K562 (cell line): ENCODE results near the gene MDC1. TPM values are rescaled to one million over a fixed set of nuclear protein-coding genes. Genes with fewer than 3 reads are reported as not detected.

Source experiments
- BCL6 ChIP-seq: fragments of 250-450 bp; sonication (Bioruptor Pico); IDR thresholded peaks from 2 replicates; pipeline ENCODE4 v1.4.0; 2020
- BRCA1 ChIP-seq, 2 experiments: fragments of 450-650 bp in 1 of 2; sonication (generic) in 1 of 2; formaldehyde crosslinking in 1 of 2; IDR thresholded peaks; 2 replicates each; pipeline versions ENCODE4 v1.5.0 to v1.6.1; 2017 to 2020; ENCODE audit warnings: mild to moderate bottlenecking in 1 of 2, missing genetic modification reagents in 1 of 2
- CBFA2T3 ChIP-seq: fragments of 450-650 bp; IDR thresholded peaks from 2 replicates; pipeline ENCODE4 v1.6.1; 2017
- CHD2 ChIP-seq: IDR thresholded peaks from 2 replicates; pipeline ENCODE4 v1.6.1; 2011; ENCODE audit warnings: low read depth, low read length
- ETS2 ChIP-seq: IDR thresholded peaks from 2 replicates; pipeline ENCODE4 v1.6.1; 2016; ENCODE audit warnings: borderline replicate concordance, missing genetic modification characterization, mild to moderate bottlenecking, moderate library complexity, missing compliant biosample characterization; ENCODE audit not compliant: poor library complexity, severe bottlenecking
- GABPB1 ChIP-seq: sonication (generic); formaldehyde crosslinking; IDR thresholded peaks from 2 replicates; pipeline ENCODE4 v1.8.0; 2022; ENCODE audit warnings: mild to moderate bottlenecking, missing genetic modification reagents
- GTF2F1 ChIP-seq: IDR thresholded peaks from 2 replicates; pipeline ENCODE4 v1.6.1; 2011; ENCODE audit warnings: low read depth, low read length, improper control_type of control experiment
- HMGN3 ChIP-seq: IDR thresholded peaks from 2 replicates; pipeline ENCODE4 v1.6.1; 2011; ENCODE audit warnings: borderline replicate concordance, low read depth, mild to moderate bottlenecking, mixed read lengths, low read length; ENCODE audit not compliant: insufficient read length; ENCODE audit errors: extremely low read depth
- HNRNPLL ChIP-seq: fragments of 200-400 bp; formaldehyde crosslinking; IDR thresholded peaks from 2 replicates; pipeline ENCODE4 v1.6.1; 2017; ENCODE audit warnings: low read length, low read depth, mild to moderate bottlenecking; ENCODE audit not compliant: poor library complexity, severe bottlenecking
- KDM2B ChIP-seq: fragments of 250-450 bp; sonication (Bioruptor Pico); IDR thresholded peaks from 2 replicates; pipeline ENCODE4 v1.8.0; 2021; ENCODE audit warnings: mild to moderate bottlenecking, moderate library complexity
- KHSRP ChIP-seq: fragments of 450-650 bp; IDR thresholded peaks from 2 replicates; pipeline ENCODE4 v1.6.1; 2017
- OTX1 ChIP-seq: fragments of 450-650 bp; formaldehyde crosslinking; IDR thresholded peaks from 2 replicates; pipeline ENCODE4 v1.4.0; 2022; ENCODE audit warnings: mild to moderate bottlenecking
- RBM39 ChIP-seq: fragments of 200-400 bp; formaldehyde crosslinking; optimal IDR thresholded peaks from 2 replicates; pipeline ENCODE3; 2018; ENCODE audit warnings: low read depth, low read length
- ZBTB7A ChIP-seq: IDR thresholded peaks from 2 replicates; pipeline ENCODE4 v1.6.1; 2011; ENCODE audit warnings: low read depth, mild to moderate bottlenecking, low read length, moderate library complexity, borderline replicate concordance; ENCODE audit not compliant: control insufficient read depth
- ZNF41 ChIP-seq: fragments of 250-450 bp; sonication (Bioruptor Pico); conservative IDR thresholded peaks from 2 replicates; pipeline ENCODE4 v1.4.0; 2020; ENCODE audit warnings: mild to moderate bottlenecking
- polyA plus RNA-seq, 8 experiments: library from polyadenylated mRNA; depleted of rRNA in 4 of 8; stranded (reverse) in 5 of 8; unstranded in 3 of 8; fragments of >200 nt; fragmentation: Nextera tagmentation in 2 of 8; fragmentation: Illumina TruSeq in 1 of 8; extraction: Ambion mirVana in 2 of 8; extraction: Trizol in 1 of 8; gene quantifications; 2 replicates each; pipeline versions ENCODE4 v1.2.1 to v1.2.3, GENCODE V29; 2011 to 2014; ENCODE audit warnings: inconsistent platforms in 1 of 8, missing spikeins in 1 of 8
- total RNA-seq, 7 experiments: library from RNA; depleted of rRNA in 6 of 7; stranded (reverse); fragments of >200 nt in 6 of 7; fragmentation: Illumina TruSeq in 2 of 7; extraction: Trizol in 2 of 7; gene quantifications; 2 replicates each; pipeline versions ENCODE4 v1.2.1 to v1.2.3, GENCODE V29; 2011 to 2021; ENCODE audit warnings: low replicate concordance in 1 of 7
- TF ChIP-seq, protein P1 (sequence below): fragments of 200-800 bp; sonication (Bioruptor generic); IDR thresholded peaks from 2 replicates; pipeline ENCODE4 v1.6.1; 2017; ENCODE audit warnings: missing genetic modification characterization, missing compliant biosample characterization
- TF ChIP-seq, protein P2 (sequence below): fragments of 250-450 bp; sonication (Bioruptor Pico); IDR thresholded peaks from 2 replicates; pipeline ENCODE4 v1.5.0; 2021
- TF ChIP-seq, protein P3 (sequence below): fragments of 250-450 bp; sonication (Bioruptor Pico); IDR thresholded peaks from 2 replicates; pipeline ENCODE4 v1.5.1; 2021; ENCODE audit warnings: mild to moderate bottlenecking
- TF ChIP-seq, protein P4 (sequence below): sonication (generic); formaldehyde crosslinking; IDR thresholded peaks from 2 replicates; pipeline ENCODE4 v1.8.0; 2022; ENCODE audit warnings: mild to moderate bottlenecking, missing genetic modification reagents
- TF ChIP-seq, protein P5 (sequence below): fragments of 250-450 bp; sonication (Bioruptor Pico); IDR thresholded peaks from 2 replicates; pipeline ENCODE4 v1.5.0; 2022; ENCODE audit warnings: mild to moderate bottlenecking

The MDC1 gene
- total and polyA plus RNA-seq, 9 of the 15 experiments (the other 6 are each of a cell fraction or from before 2014, with no cell fraction given), result 8.2 to 114 (median 20.0) TPM

DNA sequence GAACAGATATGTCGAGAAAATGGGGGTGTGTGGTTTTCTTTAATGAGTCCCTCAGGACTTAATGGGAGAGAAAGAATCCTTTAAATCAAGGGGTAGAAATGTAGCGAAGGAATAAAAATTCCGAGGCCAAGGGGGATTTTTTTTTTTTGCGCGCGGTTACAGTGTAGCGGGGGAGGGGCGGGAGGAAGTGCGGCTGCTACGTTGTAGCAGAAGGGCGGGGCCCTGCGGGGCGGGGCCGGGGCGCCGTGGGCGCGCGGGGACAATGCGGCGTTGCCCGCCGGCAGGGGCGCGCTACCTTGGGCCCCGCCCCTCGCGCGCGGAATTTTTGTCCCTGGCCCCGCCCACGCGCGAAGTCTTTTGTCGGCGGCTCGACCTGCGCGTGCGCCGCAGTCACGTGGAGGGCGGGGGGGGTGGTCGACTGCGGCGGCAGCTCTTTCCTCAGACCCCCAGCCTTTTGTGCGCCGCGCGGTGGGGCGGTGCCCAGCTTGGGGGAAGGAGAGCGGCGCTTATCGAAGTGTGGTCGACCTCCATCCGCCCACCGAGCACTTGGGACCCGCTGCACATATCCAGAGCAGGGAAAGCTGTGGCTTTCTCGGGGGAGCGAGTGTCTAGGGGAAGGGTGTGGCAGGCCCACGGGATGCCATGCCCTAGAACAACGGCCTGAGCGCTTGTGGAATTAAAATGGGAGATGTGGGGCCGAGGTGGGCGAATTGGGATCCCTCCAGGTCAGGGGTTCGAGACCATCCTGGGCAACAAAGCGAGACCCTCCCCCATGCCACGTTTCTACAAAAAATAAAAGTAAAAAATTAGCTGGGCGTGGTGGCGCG lies 4.3 kb upstream of the MDC1 start (continued):
- TF ChIP-seq HMGN3 (peak; percentile 98), KHSRP (no peak), ZBTB7A (peak; percentile 76; the same call in 1 of the 2 replicates), CBFA2T3 (no peak), HNRNPLL (peak; percentile 29), ZNF41 (peak; percentile 78; the same call in 1 of the 2 replicates), OTX1 (CRISPR knock-in tag) (peak; percentile 89), BRCA1 (IDR thresholded peaks at IDR 0.05) (no peak), BRCA1 (CRISPR knock-in tag; IDR thresholded peaks at IDR 0.05) (no peak), GABPB1 (CRISPR knock-in tag) (peak; percentile 76; the same call in 1 of the 2 replicates), BCL6 (no peak), KDM2B (CRISPR knock-in tag) (no peak), ETS2 (tag) (no peak), RBM39 (no peak), GTF2F1 (no peak), CHD2 (0 out of 2 replicates have a peak, but pooled peaks have one; percentile 45)
- TF ChIP-seq, protein P1, sequence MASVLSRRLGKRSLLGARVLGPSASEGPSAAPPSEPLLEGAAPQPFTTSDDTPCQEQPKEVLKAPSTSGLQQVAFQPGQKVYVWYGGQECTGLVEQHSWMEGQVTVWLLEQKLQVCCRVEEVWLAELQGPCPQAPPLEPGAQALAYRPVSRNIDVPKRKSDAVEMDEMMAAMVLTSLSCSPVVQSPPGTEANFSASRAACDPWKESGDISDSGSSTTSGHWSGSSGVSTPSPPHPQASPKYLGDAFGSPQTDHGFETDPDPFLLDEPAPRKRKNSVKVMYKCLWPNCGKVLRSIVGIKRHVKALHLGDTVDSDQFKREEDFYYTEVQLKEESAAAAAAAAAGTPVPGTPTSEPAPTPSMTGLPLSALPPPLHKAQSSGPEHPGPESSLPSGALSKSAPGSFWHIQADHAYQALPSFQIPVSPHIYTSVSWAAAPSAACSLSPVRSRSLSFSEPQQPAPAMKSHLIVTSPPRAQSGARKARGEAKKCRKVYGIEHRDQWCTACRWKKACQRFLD (CRISPR knock-in tag), result no peak
- TF ChIP-seq, protein P2, sequence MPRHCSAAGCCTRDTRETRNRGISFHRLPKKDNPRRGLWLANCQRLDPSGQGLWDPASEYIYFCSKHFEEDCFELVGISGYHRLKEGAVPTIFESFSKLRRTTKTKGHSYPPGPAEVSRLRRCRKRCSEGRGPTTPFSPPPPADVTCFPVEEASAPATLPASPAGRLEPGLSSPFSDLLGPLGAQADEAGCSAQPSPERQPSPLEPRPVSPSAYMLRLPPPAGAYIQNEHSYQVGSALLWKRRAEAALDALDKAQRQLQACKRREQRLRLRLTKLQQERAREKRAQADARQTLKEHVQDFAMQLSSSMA (CRISPR knock-in tag), result peak; percentile 79; the same call in 1 of the 2 replicates
- TF ChIP-seq, protein P3, sequence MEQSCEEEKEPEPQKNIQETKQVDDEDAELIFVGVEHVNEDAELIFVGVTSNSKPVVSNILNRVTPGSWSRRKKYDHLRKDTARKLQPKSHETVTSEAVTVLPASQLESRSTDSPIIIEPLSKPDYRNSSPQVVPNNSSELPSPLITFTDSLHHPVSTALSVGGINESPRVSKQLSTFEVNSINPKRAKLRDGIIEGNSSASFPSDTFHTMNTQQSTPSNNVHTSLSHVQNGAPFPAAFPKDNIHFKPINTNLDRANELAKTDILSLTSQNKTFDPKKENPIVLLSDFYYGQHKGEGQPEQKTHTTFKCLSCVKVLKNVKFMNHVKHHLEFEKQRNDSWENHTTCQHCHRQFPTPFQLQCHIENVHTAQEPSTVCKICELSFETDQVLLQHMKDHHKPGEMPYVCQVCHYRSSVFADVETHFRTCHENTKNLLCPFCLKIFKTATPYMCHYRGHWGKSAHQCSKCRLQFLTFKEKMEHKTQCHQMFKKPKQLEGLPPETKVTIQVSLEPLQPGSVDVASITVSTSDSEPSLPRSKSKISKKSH (CRISPR knock-in tag), result no peak
- TF ChIP-seq, protein P4, sequence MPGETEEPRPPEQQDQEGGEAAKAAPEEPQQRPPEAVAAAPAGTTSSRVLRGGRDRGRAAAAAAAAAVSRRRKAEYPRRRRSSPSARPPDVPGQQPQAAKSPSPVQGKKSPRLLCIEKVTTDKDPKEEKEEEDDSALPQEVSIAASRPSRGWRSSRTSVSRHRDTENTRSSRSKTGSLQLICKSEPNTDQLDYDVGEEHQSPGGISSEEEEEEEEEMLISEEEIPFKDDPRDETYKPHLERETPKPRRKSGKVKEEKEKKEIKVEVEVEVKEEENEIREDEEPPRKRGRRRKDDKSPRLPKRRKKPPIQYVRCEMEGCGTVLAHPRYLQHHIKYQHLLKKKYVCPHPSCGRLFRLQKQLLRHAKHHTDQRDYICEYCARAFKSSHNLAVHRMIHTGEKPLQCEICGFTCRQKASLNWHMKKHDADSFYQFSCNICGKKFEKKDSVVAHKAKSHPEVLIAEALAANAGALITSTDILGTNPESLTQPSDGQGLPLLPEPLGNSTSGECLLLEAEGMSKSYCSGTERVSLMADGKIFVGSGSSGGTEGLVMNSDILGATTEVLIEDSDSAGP (CRISPR knock-in tag), result no peak
- TF ChIP-seq, protein P5, sequence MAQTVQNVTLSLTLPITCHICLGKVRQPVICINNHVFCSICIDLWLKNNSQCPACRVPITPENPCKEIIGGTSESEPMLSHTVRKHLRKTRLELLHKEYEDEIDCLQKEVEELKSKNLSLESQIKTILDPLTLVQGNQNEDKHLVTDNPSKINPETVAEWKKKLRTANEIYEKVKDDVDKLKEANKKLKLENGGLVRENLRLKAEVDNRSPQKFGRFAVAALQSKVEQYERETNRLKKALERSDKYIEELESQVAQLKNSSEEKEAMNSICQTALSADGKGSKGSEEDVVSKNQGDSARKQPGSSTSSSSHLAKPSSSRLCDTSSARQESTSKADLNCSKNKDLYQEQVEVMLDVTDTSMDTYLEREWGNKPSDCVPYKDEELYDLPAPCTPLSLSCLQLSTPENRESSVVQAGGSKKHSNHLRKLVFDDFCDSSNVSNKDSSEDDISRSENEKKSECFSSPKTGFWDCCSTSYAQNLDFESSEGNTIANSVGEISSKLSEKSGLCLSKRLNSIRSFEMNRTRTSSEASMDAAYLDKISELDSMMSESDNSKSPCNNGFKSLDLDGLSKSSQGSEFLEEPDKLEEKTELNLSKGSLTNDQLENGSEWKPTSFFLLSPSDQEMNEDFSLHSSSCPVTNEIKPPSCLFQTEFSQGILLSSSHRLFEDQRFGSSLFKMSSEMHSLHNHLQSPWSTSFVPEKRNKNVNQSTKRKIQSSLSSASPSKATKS, result peak; percentile 58; the same call in 1 of the 2 replicates
